IgD-negative memory B cell (primary cell): ENCODE measurements around the gene ALPI. TPM values are rescaled to one million over a fixed set of nuclear protein-coding genes. Genes with fewer than 3 reads are reported as not detected.

Experiments used
- H3K27ac Mint-ChIP-seq, 3 donors: one replicate each; pipeline ENCODE4 v1.8.0; 2020 to 2022; ENCODE audit warnings: mild to moderate bottlenecking in 3 of 3, mixed read lengths in 3 of 3, moderate library complexity in 1 of 3
- H3K27me3 Mint-ChIP-seq: one replicate; pipeline ENCODE4 v1.8.0; 2021; ENCODE audit warnings: mixed read lengths
- H3K36me3 Mint-ChIP-seq: one replicate; pipeline ENCODE4 v1.8.0; 2020; ENCODE audit warnings: mild to moderate bottlenecking, mixed read lengths
- H3K4me1 Mint-ChIP-seq, 3 donors: one replicate each; pipeline ENCODE4 v1.8.0; 2020 to 2022; ENCODE audit warnings: mixed read lengths in 3 of 3, mild to moderate bottlenecking in 1 of 3
- H3K4me3 Mint-ChIP-seq, 4 donors: one replicate each; pipeline ENCODE4 v1.8.0; 2020 to 2022; ENCODE audit warnings: mild to moderate bottlenecking in 4 of 4, mixed read lengths in 4 of 4, moderate library complexity in 3 of 4
- H3K9me3 Mint-ChIP-seq, 3 donors: one replicate each; pipeline ENCODE4 v1.8.0; 2020 to 2021; ENCODE audit warnings: mixed read lengths in 3 of 3, mild to moderate bottlenecking in 1 of 3
- polyA plus RNA-seq: library from polyadenylated mRNA; unstranded; fragments of 300-500 nt; fragmentation: Illumina TruSeq; gene quantifications from one replicate; pipeline ENCODE4 v1.2.3, GENCODE V29; 2021

The ALPI gene
- polyA plus RNA-seq, 1 donor from 2014 or later = not detected

DNA sequence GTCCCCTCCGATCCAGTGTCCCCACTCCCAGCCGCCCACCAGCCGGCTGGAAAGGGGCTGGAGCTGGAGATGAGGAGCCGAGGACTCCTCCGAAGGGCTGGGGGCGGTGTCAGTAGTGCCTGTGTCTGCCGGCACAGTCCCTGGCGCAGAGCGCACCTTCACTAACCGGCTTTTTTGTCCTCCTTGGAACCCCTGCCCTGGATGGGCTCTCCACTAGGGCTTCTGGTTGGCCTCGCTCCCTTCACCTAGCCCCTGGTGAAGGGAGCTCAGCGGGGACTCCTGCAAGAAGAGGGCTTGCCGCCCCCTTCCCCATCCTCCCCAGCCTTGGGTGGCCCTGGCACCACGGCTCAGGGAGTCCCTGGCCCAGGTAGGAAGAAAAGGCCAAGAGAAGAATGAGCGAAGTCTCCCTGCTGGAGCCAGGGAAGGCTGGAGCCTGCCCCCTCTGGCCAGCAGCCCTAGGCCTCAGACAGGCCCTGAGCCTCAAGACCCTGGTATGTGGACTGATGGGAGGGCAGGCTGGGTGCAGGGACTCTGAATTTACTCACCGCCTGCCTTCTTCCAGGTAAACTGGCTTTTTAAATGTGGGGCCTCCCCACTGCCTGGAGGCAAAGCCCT lies 32.3 kb downstream of the ALPI start:
- Mint-ChIP-seq H3K4me3 (peak overlapping the region in 2 of 4 donors; percentile 21 to 74), H3K27ac (no peak overlapping the region), H3K4me1 (peaks cover 0 to 6% (median 3%) of the 10 kb centered on the region in 3 donors), H3K27me3 (peaks cover 31% of the 10 kb centered on the region), H3K9me3 (no peaks in the 10 kb centered on the region), H3K36me3 (no peaks in the 10 kb centered on the region)

DNA sequence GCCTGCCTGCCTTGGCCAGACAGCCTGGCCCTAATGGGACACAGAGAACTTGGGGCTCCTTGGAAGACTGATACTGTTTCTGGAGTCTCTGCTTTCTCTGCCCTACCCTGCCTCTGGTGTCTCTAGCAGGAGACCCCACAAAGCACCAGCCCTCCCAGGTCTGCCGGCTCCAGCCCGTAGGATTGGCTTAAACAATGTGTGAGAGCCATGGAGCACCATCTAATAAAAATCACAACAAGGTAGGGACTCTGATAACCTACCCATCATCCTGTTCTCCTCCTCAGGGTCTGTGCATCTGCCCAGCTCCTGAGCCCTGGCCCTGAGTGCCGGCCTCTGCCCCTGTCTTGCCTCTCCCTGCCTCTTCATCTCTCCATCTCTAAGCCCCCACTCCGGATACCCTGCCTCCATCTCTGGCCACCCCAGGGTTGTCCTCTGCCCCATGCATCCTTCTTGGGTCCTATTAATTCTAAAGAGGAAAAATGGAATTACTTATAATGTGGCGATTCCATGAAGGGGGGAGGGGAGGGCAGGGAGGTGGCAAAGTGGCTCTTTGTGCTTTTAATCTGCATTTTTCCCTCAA lies 32.9 kb downstream of the ALPI start:
- Mint-ChIP-seq H3K36me3 (no peaks in the 10 kb centered on the region), H3K27me3 (peaks cover 31% of the 10 kb centered on the region), H3K27ac (no peak overlapping the region), H3K4me1 (peaks cover 0 to 6% (median 3%) of the 10 kb centered on the region in 3 donors), H3K4me3 (peak overlapping the region in 2 of 4 donors; percentile 25 to 74), H3K9me3 (no peaks in the 10 kb centered on the region)

DNA sequence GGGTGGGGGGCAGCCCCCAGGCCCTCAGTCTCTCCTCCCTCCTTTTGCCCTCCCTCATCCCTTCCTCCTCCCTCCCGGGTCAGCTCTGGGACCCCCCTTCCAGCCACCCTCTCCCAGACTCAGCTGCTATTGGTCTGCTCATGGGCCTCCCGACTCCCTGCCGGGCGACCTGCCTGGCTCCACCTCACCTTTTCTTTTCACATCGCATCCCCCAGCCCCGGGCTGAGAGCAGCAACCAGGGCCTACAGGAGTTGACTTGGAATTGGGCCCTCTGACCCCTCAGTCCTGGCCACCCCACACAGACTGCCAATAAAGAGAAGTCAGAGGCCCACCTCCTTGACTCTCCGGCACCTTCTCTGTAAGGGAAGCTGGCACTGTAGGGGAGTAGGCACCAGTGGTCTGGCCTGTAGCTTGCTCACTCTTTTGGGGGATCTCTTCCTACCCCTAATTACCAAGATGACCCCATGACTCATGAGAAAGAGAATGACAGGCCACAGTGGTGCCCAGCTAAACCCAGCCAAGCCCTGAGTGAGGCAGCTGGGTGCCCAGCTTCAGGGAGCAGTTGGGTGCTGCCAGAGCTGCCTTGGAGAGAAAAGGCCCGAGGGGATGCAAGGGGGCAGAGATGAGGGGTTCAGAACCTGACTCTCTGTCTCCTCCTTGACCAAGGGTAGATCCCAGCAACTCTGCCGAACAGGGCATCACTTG lies 33.7 kb downstream of the ALPI start:
- Mint-ChIP-seq H3K36me3 (no peaks in the 10 kb centered on the region), H3K9me3 (no peaks in the 10 kb centered on the region), H3K4me3 (peak overlapping the region in 1 of 4 donors; percentile 81), H3K4me1 (peaks cover 0 to 6% (median 3%) of the 10 kb centered on the region in 3 donors), H3K27ac (no peak overlapping the region), H3K27me3 (peaks cover 27% of the 10 kb centered on the region)

DNA sequence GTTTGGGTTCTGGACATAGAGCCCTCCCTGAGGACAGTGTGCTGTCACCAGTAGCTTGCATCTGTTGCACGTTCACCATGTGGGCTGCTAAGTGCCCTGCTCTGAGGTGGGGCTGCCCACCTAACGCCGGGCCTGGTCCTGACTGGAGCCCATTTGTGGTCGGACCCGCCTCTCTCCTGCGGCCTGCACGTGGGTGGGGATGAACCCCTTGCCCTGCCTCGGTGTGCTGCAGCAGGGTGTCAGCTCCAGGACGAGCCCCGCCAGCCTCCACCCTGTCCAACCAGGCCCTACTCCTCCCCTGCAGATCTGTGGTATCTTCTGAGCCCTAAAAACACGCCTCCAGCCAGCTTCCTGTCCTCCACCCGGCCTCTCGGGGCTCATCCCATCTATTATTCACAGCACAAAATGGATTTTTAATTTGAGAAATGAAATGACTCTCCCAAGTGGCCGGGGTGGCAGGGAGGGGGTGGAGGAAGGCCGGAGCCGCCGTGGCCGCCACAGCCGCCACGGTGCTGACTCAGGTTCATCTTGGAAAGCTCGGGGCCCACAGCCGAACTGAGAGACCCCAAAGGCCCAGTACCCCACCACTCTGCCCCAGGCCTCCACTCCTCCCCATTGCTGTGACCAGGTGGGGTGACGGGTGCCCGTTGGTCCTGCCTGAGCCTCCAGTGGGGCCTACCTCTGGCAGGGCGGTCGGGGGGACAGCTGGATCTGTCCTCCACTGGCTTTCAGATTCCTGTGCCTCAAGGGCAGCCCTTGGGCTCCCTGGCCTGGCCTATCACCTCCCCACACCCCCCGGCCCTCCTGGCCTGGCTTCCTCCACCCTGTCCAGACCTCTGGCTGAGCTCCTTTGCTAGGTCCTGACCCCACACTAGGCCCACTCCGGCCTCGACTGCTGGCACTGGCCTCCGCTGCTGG lies 34.5 kb downstream of the ALPI start:
- Mint-ChIP-seq H3K9me3 (no peaks in the 10 kb centered on the region), H3K27me3 (peaks cover 21% of the 10 kb centered on the region), H3K4me3 (no peak overlapping the region), H3K36me3 (no peaks in the 10 kb centered on the region), H3K27ac (peak overlapping the region in 1 of 3 donors; percentile 71), H3K4me1 (peaks cover 0 to 6% (median 2%) of the 10 kb centered on the region in 3 donors)

DNA sequence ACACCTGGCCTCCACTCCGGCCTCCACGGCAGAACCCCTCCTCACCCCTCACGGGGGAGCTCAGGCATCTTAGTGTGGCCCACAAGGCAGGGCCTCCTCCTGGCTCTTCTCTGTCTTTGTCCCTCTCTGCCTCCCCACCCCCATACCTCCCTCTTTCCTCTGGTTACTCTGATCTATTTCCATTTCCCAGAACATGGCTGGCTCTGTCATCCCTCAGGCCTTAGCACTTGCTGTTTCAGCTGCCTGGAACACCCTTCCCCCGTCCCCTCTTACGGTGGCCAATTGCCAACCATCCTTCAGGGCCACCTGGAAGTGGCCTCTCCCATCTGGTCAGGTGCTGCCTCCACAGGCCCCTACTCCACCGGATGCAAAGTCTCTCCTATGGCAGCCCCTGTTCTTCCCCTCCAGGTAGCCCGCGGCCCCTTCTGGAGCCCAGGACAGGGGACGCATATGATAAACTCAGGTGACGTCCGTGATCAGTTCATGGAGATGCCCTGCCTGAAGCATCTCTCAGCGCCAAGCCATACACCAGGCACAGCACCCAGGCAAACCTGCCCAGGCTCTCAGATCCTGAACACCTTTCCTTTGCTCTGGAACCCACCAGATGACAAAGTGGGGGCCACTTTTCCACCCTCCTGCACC lies 35.3 kb downstream of the ALPI start:
- no peaks in the 10 kb centered on the region for H3K9me3 Mint-ChIP-seq
- H3K36me3 Mint-ChIP-seq = no peaks in the 10 kb centered on the region
- H3K4me3 Mint-ChIP-seq = no peak overlapping the region
- no peak overlapping the region for H3K27ac Mint-ChIP-seq
- H3K27me3 Mint-ChIP-seq = peaks cover 20% of the 10 kb centered on the region
- H3K4me1 Mint-ChIP-seq = peaks cover 0 to 6% (median 2%) of the 10 kb centered on the region in 3 donors

DNA sequence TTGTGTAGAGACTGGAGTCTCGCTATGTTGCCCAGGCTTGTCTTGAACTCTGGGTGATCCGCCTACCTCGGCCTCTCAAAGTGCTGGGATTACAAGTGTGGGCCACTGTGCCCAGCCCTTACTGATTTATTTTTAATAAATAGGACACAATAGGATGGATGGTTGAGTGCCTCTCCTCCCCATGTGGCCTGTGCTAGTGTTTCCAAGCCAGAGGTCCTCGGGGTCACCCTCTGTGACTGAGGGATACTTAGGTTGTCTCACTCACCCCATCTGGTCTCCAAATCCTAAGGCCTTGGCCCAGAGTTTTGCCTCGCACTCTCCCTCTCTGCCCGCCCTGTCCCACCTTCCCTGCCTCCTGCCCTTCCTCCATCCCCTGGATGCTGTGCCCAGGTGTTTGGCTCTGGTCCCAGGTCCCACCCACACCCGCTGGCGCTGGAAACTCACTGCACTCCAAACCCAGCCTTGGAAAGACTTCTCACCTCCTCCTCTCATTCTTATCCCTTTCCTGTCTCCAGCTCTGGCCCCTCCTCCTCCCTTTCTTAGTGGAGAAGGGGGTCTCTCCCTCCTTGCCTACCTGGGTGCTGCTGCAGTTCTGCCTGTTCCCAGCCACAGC lies 36.4 kb downstream of the ALPI start:
- Mint-ChIP-seq H3K36me3 (no peaks in the 10 kb centered on the region), H3K4me3 (no peak overlapping the region), H3K4me1 (peaks cover 0 to 6% (median 0%) of the 10 kb centered on the region in 3 donors), H3K27ac (no peak overlapping the region), H3K27me3 (peaks cover 15% of the 10 kb centered on the region), H3K9me3 (no peaks in the 10 kb centered on the region)

DNA sequence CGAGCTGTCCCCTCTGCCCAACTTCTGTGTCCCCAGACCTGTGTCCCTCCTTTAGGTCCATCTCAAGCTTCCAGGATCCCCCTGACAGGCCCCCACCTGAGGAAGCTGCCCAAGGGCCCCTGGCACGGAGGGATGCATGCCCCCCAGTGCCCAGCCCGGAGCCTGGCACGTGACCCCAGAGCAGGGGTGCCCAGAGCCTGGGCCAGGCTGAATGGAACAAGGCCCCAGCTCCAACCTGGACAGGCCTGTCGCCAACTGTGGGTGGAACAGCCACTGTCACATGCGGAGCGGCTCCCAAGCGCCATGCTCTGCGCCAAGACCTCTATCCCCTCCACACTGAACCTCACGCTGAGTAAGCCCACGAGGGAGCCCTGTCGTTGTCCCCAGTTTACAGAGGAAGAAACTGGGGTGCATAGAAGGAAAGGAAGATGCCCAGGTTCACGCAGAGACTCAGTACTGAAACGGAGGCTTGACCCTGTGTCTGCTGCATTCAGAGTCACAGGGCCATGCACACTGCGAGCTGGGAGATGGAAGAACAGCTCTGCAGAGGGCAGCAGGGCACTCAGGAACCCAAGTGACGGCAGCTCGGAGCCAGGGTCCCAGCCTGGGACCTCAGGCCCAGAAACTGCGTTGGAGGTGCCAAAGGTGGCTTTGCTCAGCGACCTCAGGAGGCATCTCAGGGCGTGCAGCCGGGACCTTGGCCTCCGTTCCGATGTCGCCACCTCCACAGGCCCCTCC lies 37.2 kb downstream of the ALPI start:
- H3K4me1 Mint-ChIP-seq = peaks cover 0 to 5% (median 0%) of the 10 kb centered on the region in 3 donors

DNA sequence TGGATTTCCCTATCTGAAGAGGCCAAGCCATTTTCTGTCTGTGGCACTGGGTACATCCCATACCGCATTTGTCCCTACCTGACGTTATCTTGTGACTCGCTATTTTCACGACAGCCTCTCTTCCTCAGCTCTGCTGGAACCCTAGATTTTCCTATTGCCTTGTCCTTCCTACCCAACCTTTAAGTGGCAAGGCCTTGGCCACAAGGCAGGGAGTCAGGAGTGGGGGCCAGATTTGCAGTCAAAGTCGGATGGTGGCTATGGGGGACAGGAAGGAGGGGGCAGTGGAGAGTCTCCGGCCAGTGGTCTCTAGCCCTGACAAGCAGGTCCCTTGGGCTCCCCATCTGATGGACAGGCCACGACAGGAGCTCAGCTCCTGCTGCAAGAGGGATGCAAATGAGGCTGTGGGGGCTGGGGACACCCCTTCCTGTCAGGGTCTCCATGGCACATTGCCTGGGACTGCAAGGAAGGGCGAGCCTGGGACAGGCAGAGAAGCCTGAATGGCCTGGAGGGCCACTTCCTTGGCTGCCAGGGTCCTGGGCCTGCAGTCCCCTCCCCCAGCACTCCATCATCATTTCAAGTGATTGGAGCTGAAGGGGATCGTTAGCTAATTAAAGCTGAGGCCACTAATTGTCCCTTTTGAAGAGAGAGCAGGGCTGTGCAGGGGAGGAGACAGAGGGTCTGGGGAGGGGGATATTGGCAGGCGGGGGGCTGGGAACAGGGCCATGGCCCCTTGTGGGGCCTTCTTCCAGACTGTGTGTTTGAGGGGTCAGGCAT lies 37.9 kb downstream of the ALPI start:
- Mint-ChIP-seq H3K36me3 (no peaks in the 10 kb centered on the region), H3K27me3 (peaks cover 12% of the 10 kb centered on the region), H3K9me3 (peaks cover 0 to 2% (median 0%) of the 10 kb centered on the region in 3 donors), H3K27ac (peak overlapping the region in 1 of 3 donors; percentile 67), H3K4me3 (no peak overlapping the region), H3K4me1 (peaks cover 0 to under 1% (median 0%) of the 10 kb centered on the region in 3 donors)

More for the DNA sequence above, 37.2 kb downstream of the ALPI start:
- Mint-ChIP-seq H3K27me3 (peaks cover 15% of the 10 kb centered on the region), H3K4me3 (no peak overlapping the region), H3K36me3 (no peaks in the 10 kb centered on the region), H3K27ac (no peak overlapping the region), H3K9me3 (no peaks in the 10 kb centered on the region)

DNA sequence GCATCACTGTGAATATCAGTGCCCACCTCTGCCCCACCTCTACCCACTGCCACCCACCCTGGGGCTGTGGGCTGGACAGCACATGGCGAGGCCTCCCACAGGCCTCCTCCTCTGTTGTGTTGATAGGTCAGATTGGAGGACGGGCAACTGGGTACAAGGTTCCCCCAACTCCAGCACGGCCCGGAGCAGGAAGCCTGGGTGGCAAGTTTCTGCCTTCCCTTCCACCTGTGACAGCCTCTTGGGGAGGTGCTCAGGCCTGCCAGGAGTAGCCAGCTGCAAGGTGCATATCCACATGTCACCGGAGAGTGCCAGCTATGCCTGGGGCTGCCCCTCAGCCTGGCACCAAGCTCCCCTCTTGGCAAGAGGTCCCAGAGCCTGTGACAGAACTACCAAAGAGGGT lies 38.6 kb downstream of the ALPI start:
- H3K4me1 Mint-ChIP-seq = no peaks in the 10 kb centered on the region
- no peaks in the 10 kb centered on the region for H3K36me3 Mint-ChIP-seq
- no peak overlapping the region for H3K4me3 Mint-ChIP-seq
- H3K27me3 Mint-ChIP-seq = peaks cover 7% of the 10 kb centered on the region
- peak overlapping the region in 1 of 3 donors; percentile 67 for H3K27ac Mint-ChIP-seq
- H3K9me3 Mint-ChIP-seq = peaks cover 0 to 2% (median 0%) of the 10 kb centered on the region in 3 donors

DNA sequence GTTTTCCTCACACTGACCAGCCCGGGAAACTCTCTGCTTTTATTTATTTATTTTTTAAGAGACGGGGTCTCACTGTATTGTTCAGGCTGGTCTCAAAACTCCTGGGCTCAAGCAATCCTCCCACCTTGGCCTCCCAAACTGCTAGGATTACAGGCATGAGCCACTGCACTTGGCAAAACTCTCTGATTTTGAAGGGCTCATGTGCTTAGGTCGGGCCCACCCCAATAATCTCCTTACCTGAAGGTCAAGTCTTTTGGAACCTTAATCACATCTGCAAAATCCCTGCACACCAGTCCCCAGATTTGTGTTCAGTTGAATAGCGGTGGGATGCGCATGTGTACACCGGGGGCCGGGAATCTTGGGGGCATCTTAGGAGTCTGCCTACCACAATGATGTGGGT lies 39.3 kb downstream of the ALPI start:
- H3K27ac Mint-ChIP-seq = no peak overlapping the region
- H3K27me3 Mint-ChIP-seq = peaks cover 10% of the 10 kb centered on the region
- H3K9me3 Mint-ChIP-seq = peaks cover 0 to 2% (median 0%) of the 10 kb centered on the region in 3 donors
- H3K4me1 Mint-ChIP-seq = no peaks in the 10 kb centered on the region
- H3K4me3 Mint-ChIP-seq = no peak overlapping the region
- no peaks in the 10 kb centered on the region for H3K36me3 Mint-ChIP-seq

DNA sequence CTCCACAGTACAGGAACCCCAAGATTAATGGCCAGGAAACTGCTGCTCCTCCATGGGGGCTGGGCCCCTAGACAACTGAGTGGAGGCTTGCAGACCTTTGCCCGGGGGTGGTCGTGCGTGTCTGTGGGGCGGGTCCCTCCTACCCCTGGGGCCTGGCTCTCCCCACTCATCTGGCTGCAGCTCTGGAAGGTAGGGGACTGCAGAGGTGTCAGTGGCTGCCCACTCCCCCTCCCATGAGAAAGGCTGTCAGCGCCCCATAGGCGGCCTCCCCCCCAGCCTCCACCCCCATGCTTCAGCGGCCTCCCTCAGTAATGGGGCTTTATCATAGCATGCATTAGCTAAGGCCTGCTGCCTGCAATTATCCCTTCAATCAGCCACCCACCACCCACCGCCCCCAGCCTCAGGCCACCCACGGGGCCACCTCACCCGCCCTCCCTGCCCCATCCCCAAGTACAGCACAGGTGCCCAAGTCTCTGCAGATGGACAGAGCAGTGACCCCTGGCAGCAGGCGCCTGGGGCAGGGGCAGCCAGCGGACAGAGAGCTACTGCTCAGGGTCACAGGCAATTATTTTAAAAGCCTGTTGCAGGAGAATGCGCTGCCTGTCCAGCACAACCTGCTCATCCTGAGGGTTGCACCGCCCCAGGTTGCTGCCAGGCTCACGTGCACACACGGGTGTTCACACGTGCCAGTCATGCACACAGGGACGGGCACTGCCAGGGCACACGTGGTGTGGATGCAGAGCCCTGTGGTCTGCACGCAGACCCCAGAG lies 40.7 kb downstream of the ALPI start:
- H3K4me1 Mint-ChIP-seq = no peaks in the 10 kb centered on the region
- H3K4me3 Mint-ChIP-seq = no peak overlapping the region
- peak overlapping the region in 1 of 3 donors; percentile 39 for H3K27ac Mint-ChIP-seq

DNA sequence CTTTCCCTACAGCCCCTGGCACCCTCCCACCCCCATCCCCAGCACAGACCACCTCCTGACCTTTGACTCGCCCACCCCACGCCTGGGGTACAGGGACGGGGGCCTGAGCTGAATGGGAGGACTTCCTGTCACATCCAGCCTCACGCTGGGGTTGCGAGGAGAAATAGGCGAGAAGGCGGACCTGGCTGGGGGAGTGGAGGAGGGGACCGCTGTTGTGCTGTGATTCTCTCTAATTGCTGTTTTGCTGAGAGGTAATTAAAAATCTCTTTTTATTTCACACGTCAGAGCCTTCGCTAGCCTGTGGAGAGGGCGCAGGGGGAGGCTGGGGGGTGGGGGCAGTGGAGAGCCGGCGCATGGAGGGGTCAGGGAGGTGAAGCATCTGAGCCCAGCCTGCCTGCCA lies 41.4 kb downstream of the ALPI start:
- no peaks in the 10 kb centered on the region for H3K4me1 Mint-ChIP-seq
- no peaks in the 10 kb centered on the region for H3K36me3 Mint-ChIP-seq
- H3K27me3 Mint-ChIP-seq = peaks cover 14% of the 10 kb centered on the region
- no peak overlapping the region for H3K4me3 Mint-ChIP-seq
- H3K9me3 Mint-ChIP-seq = peaks cover 0 to 2% (median 0%) of the 10 kb centered on the region in 3 donors
- H3K27ac Mint-ChIP-seq = no peak overlapping the region

More for the DNA sequence above, 40.7 kb downstream of the ALPI start:
- Mint-ChIP-seq H3K27me3 (peaks cover 13% of the 10 kb centered on the region), H3K36me3 (no peaks in the 10 kb centered on the region), H3K9me3 (peaks cover 0 to 2% (median 0%) of the 10 kb centered on the region in 3 donors)
